Dedifferentiated amniotic fluid mesenchymal stem cell (primary cell): ENCODE data around the gene PTPRN2.
"Not testable (repeated sequence)": the region's sequence is repeated elsewhere in the genome, so short reads cannot be mapped to it uniquely, and the experiment has no call there.

ENCODE experiments used
- DNase-seq: peaks from one replicate; pipeline ENCODE4 v3.0.0-alpha.2; 2016; ENCODE audit errors: extremely low spot score

PTPRN2 gene

DNA sequence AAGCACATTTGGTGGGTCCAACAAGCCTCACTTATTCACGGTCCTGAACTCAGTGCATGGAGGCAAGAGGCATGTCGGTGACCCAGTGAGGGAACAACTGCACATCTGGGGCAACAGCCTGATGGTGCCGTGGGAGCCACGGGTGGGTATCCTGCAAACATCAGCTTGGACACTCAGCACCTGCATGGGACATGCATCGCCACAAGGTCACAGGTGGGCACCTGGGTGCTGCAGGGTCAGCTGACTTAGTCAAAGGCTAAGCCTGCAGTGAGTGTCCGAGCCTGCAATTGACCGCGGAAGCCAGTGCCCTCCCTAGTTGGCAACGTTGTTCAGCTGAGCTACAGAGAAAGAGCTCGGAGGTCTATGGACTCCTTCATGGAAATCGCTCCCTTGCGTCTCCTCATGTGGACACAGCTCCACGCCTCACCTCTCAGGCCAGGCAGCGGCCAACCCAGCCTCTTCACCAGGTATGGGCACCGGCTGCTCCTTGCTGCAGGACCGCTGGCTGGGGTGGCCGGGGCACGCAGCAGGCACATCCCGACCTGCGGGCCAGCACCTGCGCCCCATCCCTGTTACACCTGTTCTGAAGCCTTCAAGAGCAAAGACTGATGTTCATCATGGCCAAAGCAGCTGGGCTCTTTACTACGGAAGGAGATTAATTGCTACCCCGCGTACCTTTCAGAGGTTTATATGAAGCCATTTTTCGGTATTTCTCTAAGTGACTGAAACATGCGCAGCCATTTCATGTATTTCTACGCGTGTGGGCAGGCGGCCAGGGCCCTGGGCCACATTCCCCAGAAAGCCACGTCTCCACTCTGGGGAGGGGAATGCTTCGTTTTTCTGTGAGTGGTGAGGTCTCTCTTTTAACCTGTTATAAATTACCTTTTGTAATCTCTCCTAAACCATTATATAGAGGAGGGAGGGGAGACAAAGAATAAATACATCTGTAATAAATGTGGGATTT is 870.1 kb downstream of the PTPRN2 start:
- DNase-seq, result no peak

GRCh38 chr7:157715938-157716280 is 871.7 kb downstream of the PTPRN2 start:
- DNase-seq, result no peak

- DNase-seq, result no peak
Observed at GRCh38 chr7:157715071-157715937, 872.3 kb downstream of the PTPRN2 start.

GRCh38 chr7:157714166-157715070 is 873.2 kb downstream of the PTPRN2 start:
- no peak for DNase-seq

DNA sequence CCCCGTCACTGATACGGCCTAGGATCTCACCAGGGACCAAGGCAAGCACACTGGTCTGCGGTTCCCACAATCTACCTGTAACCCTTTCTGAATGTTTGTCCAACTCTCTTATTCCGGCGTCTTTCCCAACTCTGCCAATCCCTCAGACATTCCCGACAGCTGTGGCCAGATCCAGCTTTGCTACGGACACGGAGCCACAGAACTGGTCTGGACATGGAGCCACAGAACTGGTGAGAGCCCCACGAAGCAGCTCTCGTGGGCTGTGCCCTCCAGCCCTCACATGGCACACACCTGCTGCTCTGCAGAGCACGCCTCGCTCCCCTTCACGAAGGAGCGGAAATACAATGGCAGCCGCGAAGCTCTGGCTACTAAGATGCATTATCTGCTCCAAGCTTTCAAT is 874.0 kb downstream of the PTPRN2 start:
- DNase-seq, result no peak

DNA sequence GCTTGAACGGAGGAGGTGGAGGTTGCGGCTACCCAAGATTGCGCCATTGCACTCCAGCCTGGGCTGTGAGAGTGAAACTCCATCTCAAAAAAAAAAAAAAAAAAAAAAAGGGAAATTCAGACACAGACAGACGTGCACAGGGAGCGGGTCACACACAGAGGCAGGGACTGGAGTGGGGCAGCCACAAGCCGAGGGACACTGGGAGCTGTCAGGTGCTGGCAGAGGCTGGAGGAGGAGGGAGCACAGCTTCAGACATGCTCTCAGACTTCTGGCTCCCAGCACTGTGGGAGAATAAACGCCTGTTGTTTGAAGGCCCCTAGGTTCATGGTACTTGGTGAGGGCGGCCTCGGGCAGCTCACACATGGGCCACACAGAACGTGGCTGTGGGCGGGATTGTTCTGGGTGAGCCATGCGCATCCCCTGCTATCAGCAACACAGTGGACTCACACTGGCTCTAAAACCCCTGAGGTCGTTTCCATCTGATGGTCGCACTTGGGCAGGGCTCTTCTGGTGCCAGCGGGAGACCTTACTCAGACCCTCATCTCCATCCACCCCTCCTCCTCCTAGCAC is 874.9 kb downstream of the PTPRN2 start:
- DNase-seq, result no peak

- no peak for DNase-seq
Observed at GRCh38 chr7:157711353-157711888, 876.2 kb downstream of the PTPRN2 start.

- DNase-seq, result no peak
Observed at GRCh38 chr7:157710396-157710795, 877.2 kb downstream of the PTPRN2 start.

DNA sequence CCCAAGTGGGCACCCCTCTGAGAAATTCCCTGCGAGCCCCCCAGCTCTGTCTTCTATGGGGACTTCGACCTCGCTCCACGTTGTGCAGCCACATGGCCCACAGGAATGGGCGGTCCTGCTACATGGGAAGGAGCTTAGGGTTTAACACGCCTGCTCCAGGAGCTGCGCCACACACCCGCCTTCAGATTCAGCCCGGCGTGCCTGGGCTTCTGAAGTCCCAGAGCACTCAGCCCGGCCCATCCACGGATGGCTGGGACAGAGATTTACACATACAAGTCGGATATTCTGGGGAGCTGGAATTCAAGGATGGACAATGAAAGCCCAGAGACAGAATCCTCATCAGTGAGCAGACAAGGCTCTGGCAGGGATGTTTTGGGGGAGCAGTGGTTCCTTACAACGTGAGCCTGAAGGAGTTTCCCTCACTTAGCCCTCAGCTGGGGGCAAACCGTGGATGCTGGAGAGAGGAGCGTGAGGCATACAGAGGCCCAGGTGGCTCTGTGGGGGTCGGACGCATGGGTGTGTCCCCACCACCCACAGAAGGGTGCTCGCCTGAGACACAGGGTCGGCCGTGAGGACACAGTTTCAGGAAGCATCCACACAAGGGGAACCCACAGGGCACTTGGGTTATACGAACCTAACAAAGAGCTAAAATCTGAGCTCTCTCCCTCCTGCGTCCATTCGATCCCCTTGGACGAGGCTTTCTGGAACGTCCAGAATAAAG is 877.9 kb downstream of the PTPRN2 start:
- DNase-seq, result no peak

DNA sequence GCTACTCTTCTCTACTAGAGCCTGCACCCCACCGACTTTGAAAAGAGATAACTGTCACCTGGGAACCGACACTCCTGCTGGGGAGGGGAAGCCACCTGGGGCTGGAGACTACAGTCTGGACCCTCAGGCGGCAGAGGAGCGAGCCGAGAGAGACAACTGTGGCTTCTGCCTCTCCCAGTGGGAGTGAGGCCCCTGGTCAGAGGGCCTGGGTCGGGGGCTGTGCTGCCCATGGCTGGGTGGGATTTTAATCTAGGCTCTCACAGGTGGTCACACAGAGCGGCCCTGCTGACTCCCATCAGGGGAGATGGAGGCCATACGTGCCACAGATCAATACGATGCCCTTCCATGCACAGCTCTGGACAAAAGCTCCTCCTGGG is 878.7 kb downstream of the PTPRN2 start:
- DNase-seq, result no peak

DNA sequence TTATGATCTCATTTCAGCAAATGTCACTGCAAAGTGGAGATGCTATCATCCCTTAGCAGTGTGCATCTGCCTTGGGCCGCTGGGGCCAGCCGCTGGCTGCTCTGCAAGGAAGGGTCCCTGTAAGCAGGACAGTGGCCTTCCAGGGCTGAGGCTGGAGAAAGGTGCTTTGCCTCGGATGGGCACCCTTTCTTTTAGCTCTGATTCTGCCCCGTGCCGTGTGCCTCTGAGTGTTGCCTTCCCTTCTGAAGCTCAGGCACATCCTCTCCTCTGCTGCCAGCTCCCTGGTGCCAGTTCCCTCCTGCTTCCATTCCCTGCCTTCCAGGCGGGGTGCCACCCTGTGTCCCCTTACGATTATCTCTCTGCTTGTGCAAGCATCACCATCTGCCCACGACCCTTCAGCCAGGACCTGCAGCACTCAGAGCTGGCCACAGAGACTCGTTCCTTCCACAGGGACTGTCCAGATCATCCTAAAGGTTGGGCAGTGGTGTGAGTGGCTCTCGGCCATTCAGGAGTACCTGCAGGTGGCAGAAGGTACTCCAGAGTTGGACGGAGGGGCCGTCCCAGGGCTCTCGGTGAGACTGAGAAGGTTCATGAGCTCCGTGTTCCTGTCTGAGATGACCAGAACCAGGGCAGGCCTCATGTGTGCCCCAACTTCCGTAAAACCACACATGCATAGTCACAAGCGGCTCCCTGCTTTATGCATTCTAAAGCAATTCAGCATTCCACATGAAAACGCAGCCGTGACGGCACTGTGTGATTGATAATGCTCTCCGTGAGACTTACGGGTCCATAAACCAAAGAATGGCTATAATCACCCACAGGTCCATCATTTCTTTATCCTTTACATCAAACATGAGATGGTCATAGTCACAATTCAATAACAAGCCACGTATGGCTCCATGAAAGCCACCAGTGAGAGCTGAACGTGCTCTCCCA is 879.4 kb downstream of the PTPRN2 start:
- no peak for DNase-seq

DNA sequence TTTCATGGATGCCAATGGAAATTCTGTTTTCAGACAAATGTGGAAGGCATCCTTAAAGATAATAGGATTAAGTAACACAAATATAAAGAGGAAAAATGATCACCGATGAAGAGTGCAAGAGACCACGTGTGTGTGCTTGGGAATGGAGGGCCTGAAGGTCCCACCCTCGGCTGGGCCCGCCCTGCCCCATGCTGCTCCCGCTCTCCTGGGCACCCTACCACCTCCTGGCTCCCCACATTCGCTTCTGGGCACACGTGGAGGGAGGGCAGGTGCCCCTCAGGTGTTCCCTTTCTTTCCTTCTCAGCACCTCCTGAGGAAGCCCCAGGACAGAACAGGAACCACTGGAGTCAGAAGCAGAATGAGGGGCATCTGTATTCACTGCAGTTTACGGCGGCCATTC is 883.3 kb downstream of the PTPRN2 start:
- DNase-seq, result no peak

GRCh38 chr7:157703534-157704195 is 884.0 kb downstream of the PTPRN2 start:
- no peak for DNase-seq

- DNase-seq, result no peak
Observed at GRCh38 chr7:157703131-157703530, 884.5 kb downstream of the PTPRN2 start.

DNA sequence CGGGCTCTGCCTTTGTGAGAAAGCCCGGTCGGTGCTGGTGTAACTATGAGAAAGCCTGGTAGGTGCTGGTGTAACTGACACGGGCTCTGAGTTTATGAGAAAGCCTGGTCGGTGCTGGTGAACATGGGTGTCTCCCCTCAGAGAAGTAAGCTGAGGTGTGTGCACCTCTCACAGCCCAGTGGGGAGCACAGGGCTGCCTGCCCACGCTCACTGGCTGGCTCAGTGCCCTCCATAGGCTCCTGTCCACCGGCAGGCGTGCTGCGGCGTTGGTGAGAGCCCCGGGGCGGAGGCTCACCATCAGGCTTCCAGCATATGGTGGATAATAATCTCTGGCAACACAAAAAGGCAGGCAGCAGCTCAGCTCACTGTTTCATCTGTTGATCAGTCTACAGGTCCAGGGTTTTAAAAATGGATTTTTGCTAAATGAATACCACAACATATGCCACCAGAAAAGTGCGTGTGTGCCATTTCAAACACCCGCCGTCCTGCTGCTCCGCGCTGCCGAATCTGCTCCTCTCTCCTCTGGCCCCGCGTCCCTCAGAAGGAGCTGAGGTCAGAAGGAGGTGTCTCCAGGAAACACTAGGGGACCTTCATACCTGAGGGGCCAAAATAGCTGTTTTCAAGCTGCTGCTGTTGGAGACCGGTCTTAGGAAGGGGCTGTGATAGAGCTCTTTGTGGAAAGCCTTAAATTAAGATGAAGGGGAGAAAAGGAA is 885.2 kb downstream of the PTPRN2 start:
- no peak for DNase-seq

- DNase-seq, result not testable (repeated sequence)
Observed at GRCh38 chr7:157701395-157702180, 886.0 kb downstream of the PTPRN2 start.
